ENCODE measurements around the gene TSPAN9.
"Not testable (repeated sequence)": the region's sequence is repeated elsewhere in the genome, so short reads cannot be mapped to it uniquely, and the experiment has no call there.

Gene TSPAN9

DNA sequence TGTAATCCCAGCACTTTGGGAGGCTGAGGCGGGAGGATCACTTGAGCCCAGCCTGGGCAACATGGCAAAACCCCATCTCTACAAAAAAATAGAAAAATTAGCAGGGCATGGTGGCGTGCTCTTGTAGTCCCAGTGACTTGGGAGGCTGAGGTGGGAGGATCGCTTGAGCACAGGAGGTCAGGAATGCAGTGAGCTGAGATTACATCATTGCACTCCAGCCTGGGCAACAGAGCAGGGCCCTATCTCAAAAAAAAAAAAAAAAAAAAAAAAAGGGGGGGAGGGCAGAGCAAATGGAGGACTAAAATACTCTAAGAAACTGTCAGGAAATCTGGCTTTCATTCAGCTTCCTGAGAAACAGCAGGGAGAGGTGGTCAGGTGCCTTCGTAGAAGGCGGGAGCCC, 31.7 kb upstream of the TSPAN9 start:
- DNase-seq: no peak

GRCh38 chr12:3045989-3046388, 31.2 kb upstream of the TSPAN9 start:
- DNase-seq: no peak

- no peak for DNase-seq
Measured at GRCh38 chr12:3046441-3047200, 30.6 kb upstream of the TSPAN9 start.

- DNase-seq: no peak
Measured at GRCh38 chr12:3047961-3048360, 29.2 kb upstream of the TSPAN9 start.

DNA sequence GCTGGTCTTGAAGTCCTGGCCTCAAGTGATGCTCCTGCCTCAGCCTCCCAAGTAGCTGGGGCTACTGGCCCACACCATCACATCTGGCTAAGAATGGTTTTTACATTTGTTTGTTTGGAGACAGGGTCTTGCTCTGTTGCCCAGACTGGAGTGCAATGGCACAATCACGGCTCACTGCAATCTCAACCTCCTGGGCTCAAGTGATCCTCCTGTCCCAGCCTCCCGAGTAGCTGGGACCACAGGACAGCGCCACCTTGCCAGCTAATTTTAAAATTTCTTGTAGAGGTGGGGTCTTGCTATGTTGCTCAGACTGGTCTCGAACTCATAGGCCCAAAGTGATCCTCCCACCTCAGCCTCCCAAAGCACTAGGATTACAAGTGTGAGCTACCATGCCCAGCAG, 28.6 kb upstream of the TSPAN9 start:
- DNase-seq: no peak

- DNase-seq: no peak
Measured at GRCh38 chr12:3049176-3049575, 28.0 kb upstream of the TSPAN9 start.

DNA sequence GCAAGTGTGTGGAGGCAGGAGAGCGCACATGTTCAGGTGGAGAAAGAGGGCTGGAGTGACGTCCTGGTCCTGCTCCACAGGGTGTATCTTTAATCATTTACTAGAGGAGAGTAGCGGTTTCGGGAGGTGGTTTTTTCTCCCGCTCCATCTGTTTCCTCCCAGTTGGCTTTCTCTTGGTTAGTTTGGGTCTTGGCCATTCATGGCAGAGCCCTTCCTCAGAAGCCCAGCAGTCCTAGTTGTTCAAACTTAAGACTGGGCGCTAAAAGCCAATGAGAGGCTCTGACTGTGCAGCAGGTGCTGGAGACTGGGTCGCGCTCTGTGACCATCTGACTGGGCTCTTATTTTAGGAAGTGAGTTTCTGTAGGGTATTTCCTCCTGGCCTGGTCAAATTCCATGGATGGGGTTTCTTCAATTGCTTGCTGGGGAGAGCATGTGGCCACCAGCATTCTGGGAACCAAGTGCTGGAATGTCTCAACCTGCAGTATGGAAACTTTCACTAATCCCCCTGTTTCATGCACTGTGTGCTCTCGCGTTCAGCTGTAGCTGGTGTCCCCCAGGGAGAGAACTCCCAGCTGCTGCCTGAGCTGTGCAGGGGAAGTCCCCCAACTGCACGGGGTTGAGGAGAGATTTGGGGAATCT, 27.4 kb upstream of the TSPAN9 start:
- no peak for DNase-seq

- no peak for DNase-seq
Measured at GRCh38 chr12:3054374-3054773, 22.8 kb upstream of the TSPAN9 start.

DNA sequence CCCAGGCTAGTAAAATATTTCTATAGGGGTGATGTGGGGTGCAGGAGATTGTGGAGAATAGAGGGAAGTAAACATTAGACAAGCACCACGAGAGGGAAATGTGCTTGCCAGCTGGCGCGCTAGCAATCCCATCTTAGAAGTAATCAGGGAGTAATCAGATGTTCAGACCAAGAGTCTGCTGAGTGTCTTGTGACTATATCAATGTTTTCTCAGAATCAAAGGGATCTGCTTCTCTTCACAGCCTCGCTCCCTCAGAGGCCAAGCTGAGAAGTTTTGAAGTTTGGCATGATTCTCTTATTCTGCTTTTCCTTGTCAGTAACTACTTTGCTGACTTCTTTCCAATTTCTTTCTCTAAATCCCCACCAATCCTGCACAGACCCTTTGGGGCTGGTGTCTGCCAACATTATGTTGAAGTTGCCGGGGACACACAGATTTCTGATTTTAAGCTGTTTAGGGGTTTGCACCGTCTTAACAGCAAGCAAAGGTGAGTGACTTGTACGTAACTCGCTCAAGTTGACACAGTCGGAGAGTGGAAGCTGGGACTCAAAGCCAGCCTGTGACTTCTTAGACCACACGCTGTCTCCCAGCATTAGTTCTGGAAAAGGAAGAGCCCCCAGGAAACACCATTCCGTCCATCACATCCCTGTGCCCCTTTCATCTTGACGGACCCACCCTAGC, 22.0 kb upstream of the TSPAN9 start:
- DNase-seq: no peak

DNA sequence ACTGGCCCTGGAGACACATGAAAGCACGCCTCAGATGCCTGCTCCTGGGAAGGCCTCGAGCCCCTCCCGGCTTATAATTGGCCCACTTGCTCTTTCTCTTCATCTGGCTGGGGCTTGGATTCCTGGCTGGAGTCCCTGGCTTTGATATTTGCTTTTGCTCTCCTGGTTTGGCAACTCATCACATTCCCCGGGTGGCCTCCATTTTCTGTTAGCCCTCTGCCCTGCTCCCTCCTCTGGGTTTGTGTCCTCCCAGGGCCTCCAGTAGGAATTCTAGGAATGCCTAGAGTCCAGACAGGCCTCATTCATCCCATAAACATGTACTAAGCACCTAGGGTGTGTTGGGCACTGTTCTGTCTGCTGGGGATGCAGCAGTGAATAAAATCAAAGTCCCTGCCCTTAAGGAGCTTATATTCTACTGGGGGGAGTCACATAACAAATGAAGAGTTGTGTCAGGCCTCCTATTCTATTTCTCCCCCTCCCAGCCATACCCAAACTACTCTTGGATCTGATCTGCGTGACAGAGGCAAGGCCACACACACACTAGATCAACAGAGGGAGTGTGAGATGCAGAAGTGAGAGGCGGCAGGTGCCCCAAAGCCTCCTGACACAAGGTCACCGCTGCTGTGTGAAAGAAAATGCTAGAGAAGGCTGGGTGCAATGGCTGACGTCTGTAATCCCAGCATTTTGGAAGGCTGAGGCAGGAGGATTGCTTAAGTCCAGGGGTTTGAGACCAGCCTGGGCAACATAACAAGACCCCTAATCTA, 21.3 kb upstream of the TSPAN9 start:
- no peak for DNase-seq

GRCh38 chr12:3061059-3061458, 16.1 kb upstream of the TSPAN9 start:
- no peak for DNase-seq

DNA sequence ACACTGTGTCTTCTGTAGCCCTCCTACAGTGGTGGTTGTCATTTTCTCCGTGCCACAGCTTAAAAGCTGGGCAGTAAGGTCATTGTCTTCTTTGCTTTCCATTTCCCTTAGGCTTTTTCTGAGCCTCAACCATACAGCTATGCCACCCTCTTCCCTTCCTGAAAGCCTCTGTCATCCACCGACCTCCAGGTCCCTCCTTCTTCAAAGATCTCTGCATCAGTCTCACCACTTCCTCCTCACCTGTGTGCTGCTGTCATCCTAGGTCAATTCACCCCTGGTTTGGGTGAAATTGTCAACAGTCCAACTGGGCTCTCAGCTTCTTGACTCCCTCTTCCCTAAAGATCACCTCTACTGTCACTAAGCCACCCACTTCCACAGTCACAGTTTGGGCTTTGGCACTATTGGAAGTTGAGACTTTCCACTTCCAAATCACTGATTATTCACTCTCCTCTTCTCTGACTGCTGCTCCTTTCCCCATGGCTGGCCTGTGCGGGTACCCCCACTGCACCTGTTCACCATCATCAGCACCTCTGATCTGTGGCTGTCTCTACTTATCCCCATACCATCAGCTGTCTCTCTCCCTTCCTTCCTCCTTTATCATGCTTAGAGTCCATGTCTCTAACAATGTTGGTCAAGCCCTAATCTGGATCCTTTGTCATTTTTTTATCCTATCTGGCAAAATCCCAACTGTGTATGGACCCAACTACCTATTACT, 15.5 kb upstream of the TSPAN9 start:
- DNase-seq: no peak

DNA sequence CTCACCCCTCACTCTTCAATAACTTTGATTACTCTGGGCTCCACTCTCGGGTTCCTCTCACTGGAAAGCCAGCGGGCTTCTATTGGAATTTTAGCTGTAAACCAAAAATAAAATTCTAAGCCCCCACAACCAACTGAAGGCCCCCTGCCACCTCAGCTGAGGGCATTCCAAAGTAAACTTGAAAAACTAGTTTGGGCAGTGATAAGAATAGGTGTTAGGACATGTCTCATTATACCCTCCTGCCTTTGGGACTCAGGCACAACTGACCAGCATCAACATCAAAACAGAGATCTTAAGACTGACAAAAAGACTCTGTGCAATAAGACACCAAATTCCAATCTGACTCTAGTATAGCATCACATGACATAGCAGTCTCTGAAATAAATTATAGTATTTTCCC, 11.9 kb upstream of the TSPAN9 start:
- no peak for DNase-seq

- not testable (repeated sequence) for DNase-seq
Measured at GRCh38 chr12:3065846-3066245, 11.3 kb upstream of the TSPAN9 start.

DNA sequence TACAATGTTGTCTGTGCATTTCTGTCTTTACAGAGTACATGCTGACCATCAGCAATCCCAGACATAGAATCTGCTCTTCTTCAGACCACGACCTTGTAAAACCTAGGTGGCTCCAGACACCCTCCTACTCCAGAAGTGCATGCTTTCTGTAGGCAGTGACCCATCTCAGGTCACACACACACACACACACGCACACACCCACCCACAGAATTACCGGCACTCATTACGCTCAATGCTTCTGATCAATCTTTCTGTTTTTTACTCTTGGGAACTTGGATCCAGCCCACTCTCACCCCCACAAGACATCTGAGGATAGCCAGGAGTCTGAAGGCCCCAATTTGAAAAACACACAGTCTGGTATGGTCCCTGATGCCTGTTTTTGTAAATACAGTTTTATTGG, 7.5 kb upstream of the TSPAN9 start:
- DNase-seq: no peak

- no peak for DNase-seq
Measured at GRCh38 chr12:3071107-3071506, 6.1 kb upstream of the TSPAN9 start.

DNA sequence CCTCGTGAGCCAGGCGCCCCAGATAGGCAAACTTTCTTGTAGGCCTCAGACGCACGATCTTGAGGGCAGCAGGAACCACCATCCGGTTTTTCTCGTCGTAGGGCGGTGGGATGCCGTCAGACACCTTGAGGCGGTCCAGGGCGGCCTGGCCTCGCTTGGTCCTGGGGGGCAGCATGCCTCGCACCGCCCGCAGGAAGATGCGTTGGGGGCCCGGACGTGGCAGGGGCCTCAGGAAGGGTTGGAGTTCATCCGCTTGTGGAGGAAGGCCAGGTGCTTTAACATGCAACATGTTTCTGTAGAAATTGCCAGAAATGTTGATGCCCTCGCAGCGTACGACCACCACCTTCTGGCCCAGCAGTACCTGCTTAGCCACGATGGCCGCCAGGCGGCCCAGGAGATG, 5.5 kb upstream of the TSPAN9 start:
- DNase-seq: no peak

- DNase-seq: peak; percentile 60 to 79 (median 62)
Measured at GRCh38 chr12:3073438-3074250, 3.5 kb upstream of the TSPAN9 start.

- DNase-seq: no peak
Measured at GRCh38 chr12:3075315-3075714, 1.9 kb upstream of the TSPAN9 start.

DNA sequence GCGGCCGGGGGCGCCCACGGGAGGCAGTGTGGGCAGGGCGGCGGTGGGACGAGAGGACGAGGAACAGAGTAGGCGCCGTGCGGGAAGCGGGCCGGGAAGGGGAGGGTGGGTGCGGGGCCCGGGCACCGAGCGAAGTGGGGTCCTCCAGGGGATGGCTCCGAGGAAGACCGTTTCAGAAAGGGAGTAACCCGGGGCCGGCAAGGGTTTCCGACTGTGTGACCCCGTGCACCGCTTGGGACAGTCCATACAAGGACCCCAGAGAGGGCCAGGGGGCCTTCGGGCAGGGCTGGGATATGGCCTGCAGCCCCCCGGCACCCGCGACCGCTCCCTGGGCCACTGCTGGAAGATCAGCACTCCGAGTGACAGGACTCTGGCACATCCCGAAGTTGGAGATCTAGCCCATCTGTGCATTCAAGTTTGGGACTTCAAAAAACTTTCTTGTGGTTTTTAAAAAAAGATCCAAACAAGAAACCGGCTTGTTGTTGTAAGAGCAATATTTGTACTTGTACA, 448 bp downstream of the TSPAN9 start:
- DNase-seq: no peak

DNA sequence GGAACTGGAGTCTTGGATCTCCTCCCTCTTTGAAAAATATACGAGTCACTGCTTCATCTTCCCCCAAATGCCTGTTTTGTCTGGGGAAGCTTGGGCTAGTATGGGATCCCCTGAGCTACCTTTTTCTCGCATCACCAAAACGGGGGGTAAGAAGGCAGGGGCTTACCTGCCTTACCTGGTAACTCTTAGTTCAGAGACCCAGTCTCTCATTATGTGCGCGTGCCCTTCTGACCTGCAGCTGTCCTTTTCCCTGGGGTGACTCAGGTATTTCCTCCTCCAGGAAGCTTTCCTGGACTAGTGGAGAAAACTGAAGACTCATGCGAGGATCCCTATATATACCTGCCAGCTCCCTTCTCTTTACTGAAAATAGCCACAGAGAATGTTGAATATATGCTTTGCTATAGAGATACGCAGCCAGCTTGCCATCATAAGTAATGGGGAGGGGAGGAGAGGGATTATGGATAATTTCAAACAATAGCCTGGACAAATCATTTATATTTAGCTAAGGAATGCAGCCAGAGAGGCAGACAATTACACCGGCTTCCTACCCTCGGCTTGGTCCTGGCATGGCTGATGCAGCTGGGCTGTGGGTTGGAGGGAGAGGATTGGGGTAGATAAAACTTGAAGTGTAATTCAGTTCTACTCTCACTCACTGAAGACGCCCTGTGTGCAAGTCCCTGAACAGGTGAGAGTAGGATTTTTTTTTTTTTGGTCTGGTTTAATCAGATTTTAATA, 1.1 kb downstream of the TSPAN9 start:
- no peak for DNase-seq
